Keratinocyte (primary cell): ENCODE results near the gene SCRN1. TPM values are rescaled to one million over a fixed set of nuclear protein-coding genes. Genes with fewer than 3 reads are reported as not detected.
A peak's percentile ranks its signal among the peaks of the same experiment; 100 is the strongest.

Experiments used
- DNase-seq: peaks from one replicate; pipeline ENCODE4 v3.0.0-alpha.2; 2011; ENCODE audit warnings: low read depth, missing footprints, low spot score
- FAIRE-seq: peaks from 2 replicates; lab custom pipeline; 2011; peaks lifted over from hg19 to GRCh38; lab: Jason Lieb, UNC
- H2AFZ ChIP-seq: 2 replicates; pipeline ENCODE4 v1.6.0; 2012; ENCODE audit warnings: low read length, control low read depth, inconsistent platforms; ENCODE audit not compliant: control insufficient read depth
- H3K27ac ChIP-seq: 2 replicates; pipeline ENCODE4 v1.5.1; 2011; ENCODE audit warnings: low read length; ENCODE audit not compliant: control insufficient read depth, insufficient read depth
- H3K27me3 ChIP-seq: 3 replicates; pipeline ENCODE4 v1.6.0; 2011; ENCODE audit warnings: low read length; ENCODE audit not compliant: control insufficient read depth, insufficient read depth; ENCODE audit errors: extremely low read depth
- H3K36me3 ChIP-seq, 2 experiments: 2 replicates in 1 of 2; 3 replicates in 1 of 2; pipeline ENCODE4 v1.5.1; 2011; ENCODE audit warnings: low read length in 2 of 2, mild to moderate bottlenecking in 1 of 2; ENCODE audit not compliant: control insufficient read depth in 2 of 2, insufficient read depth in 2 of 2; ENCODE audit errors: extremely low read depth in 1 of 2
- H3K4me1 ChIP-seq: 3 replicates; pipeline ENCODE4 v1.5.1; 2011; ENCODE audit warnings: low read length; ENCODE audit not compliant: control insufficient read depth, insufficient read depth; ENCODE audit errors: extremely low read depth
- H3K4me2 ChIP-seq: 3 replicates; pipeline ENCODE4 v1.6.0; 2011; ENCODE audit warnings: low read depth, low read length; ENCODE audit not compliant: control insufficient read depth, insufficient read depth; ENCODE audit errors: extremely low read depth
- H3K4me3 ChIP-seq, 3 experiments: fragments of 200-600 bp in 1 of 3; sonication (generic) in 1 of 3; 2 replicates in 2 of 3; 3 replicates in 1 of 3; pipeline ENCODE4 v1.5.1; 2011 to 2016; ENCODE audit warnings: low read length in 3 of 3, mild to moderate bottlenecking in 3 of 3, control low read depth in 2 of 3, inconsistent platforms in 1 of 3, low read depth in 1 of 3, mixed read lengths in 1 of 3, mixed run types in 1 of 3, moderate library complexity in 1 of 3; ENCODE audit not compliant: control insufficient read depth in 2 of 3, insufficient read depth in 2 of 3; ENCODE audit errors: extremely low read depth in 1 of 3
- H3K79me2 ChIP-seq: 2 replicates; pipeline ENCODE4 v1.6.0; 2012; ENCODE audit warnings: low read length; ENCODE audit not compliant: control insufficient read depth, insufficient read depth
- H3K9ac ChIP-seq: 3 replicates; pipeline ENCODE4 v1.6.0; 2011; ENCODE audit warnings: low read length; ENCODE audit not compliant: control insufficient read depth, insufficient read depth; ENCODE audit errors: extremely low read depth
- H3K9me1 ChIP-seq: 3 replicates; pipeline ENCODE4 v1.6.0; 2011; ENCODE audit warnings: low read length; ENCODE audit not compliant: control insufficient read depth, insufficient read depth; ENCODE audit errors: extremely low read depth
- H3K9me3 ChIP-seq: 2 replicates; pipeline ENCODE4 v1.5.1; 2012; ENCODE audit warnings: low read depth, low read length; ENCODE audit not compliant: control insufficient read depth
- H4K20me1 ChIP-seq: 3 replicates; pipeline ENCODE4 v1.6.0; 2011; ENCODE audit warnings: low read length; ENCODE audit not compliant: control insufficient read depth, insufficient read depth; ENCODE audit errors: extremely low read depth
- CTCF ChIP-seq, 3 experiments: IDR thresholded peaks in 1 of 3; conservative IDR thresholded peaks in 1 of 3; optimal IDR thresholded peaks in 1 of 3; 2 replicates in 2 of 3; 3 replicates in 1 of 3; pipeline versions ENCODE3 to v1.5.1; 2011; ENCODE audit warnings: low read length in 3 of 3, mild to moderate bottlenecking in 3 of 3, moderate library complexity in 2 of 3, control low read depth in 1 of 3, inconsistent platforms in 1 of 3; ENCODE audit not compliant: insufficient read depth in 2 of 3; ENCODE audit errors: extremely low read depth in 1 of 3
- EZH2 ChIP-seq: IDR thresholded peaks from one replicate; pipeline ENCODE4 v1.6.1; 2012; ENCODE audit warnings: inconsistent platforms, mild to moderate bottlenecking, low read length, moderate library complexity
- dilution Hi-C: fragments of 300-500 bp; cut with MboI; formaldehyde crosslinking; loops from one replicate; pipeline ENCODE4 v1.7.0; 2020; ENCODE audit warnings: low sequenced_read_pairs; ENCODE audit not compliant: extremely low pct_ligation_motif_present
- polyA plus RNA-seq, 5 experiments: library from polyadenylated mRNA; depleted of rRNA in 3 of 5; stranded (reverse) in 3 of 5; stranded (forward) in 1 of 5; unstranded in 1 of 5; fragments of >200 nt; gene quantifications; 1 replicate in 1 of 5; 2 replicates in 3 of 5; 3 replicates in 1 of 5; pipeline versions ENCODE4 v1.2.1 to v1.2.3, GENCODE V29; 2011 to 2012; ENCODE audit warnings: missing spikeins in 2 of 5, low read depth in 1 of 5, low replicate concordance in 1 of 5

The SCRN1 gene
- polyA plus RNA-seq, 1 donor (not counting 4 experiments of a cell fraction or from before 2014, with no cell fraction given) = 52.3 TPM

- no peaks in the 10 kb centered on the region for H3K9me1 ChIP-seq
- H3K4me1 ChIP-seq = no peaks in the 10 kb centered on the region
- H3K36me3 ChIP-seq = peaks cover 5 to 25% of the 10 kb centered on the region in 2 experiments
- H3K9ac ChIP-seq = no peak overlapping the region
- H3K9me3 ChIP-seq = no peaks in the 10 kb centered on the region
- no peaks in the 10 kb centered on the region for H3K79me2 ChIP-seq
- FAIRE-seq (peak; percentile 95), DNase-seq (peak; percentile 38)
- no peak overlapping the region for H2AFZ ChIP-seq
- no peak overlapping the region for H3K27ac ChIP-seq
- H3K27me3 ChIP-seq = no peaks in the 10 kb centered on the region
- dilution Hi-C loops = no loop called here
- no peaks in the 10 kb centered on the region for H4K20me1 ChIP-seq
- TF ChIP-seq CTCF (optimal IDR thresholded peaks at IDR 0.05 in 1 of 3, IDR thresholded peaks at IDR 0.05 in 1 of 3, conservative IDR thresholded peaks at IDR 0.05 in 1 of 3; ENCODE audit: extremely low read depth in 1 of 3, insufficient read depth in 2 of 3, low read length in 3 of 3) (peak; percentile 80 to 96 (median 94)), EZH2 (no peak)
- H3K4me2 ChIP-seq = no peak overlapping the region
- no peak overlapping the region for H3K4me3 ChIP-seq
Measured at GRCh38 chr7:29921404-29922010, 68.1 kb downstream of the SCRN1 start.

GRCh38 chr7:29920491-29920890 is 69.1 kb downstream of the SCRN1 start:
- no peak overlapping the region for H3K9ac ChIP-seq
- no peak for FAIRE-seq
- no peaks in the 10 kb centered on the region for H3K79me2 ChIP-seq
- no peak for DNase-seq
- no peak overlapping the region for H2AFZ ChIP-seq
- no peak overlapping the region for H3K4me2 ChIP-seq
- H4K20me1 ChIP-seq = no peaks in the 10 kb centered on the region
- H3K36me3 ChIP-seq = peaks cover 5 to 25% of the 10 kb centered on the region in 2 experiments
- no peak overlapping the region for H3K4me3 ChIP-seq
- dilution Hi-C loops = no loop called here
- no peaks in the 10 kb centered on the region for H3K9me3 ChIP-seq
- no peaks in the 10 kb centered on the region for H3K4me1 ChIP-seq
- no peak overlapping the region for H3K27ac ChIP-seq
- TF ChIP-seq EZH2 = no peak
- TF ChIP-seq CTCF (optimal IDR thresholded peaks at IDR 0.05 in 1 of 3, IDR thresholded peaks at IDR 0.05 in 1 of 3, conservative IDR thresholded peaks at IDR 0.05 in 1 of 3; ENCODE audit: extremely low read depth in 1 of 3, insufficient read depth in 2 of 3, low read length in 3 of 3) = no peak
- no peaks in the 10 kb centered on the region for H3K27me3 ChIP-seq
- H3K9me1 ChIP-seq = no peaks in the 10 kb centered on the region
